HepG2 (cell line): Measurements from ENCODE around the gene DPH7. TPM values are rescaled to one million over a fixed set of nuclear protein-coding genes. Genes with fewer than 3 reads are reported as not detected.
A peak's percentile ranks its signal among the peaks of the same experiment; 100 is the strongest.

Source experiments
- BCLAF1 ChIP-seq: fragments of 450-650 bp; IDR thresholded peaks from 2 replicates; pipeline ENCODE4 v1.6.1; 2017; ENCODE audit warnings: mild to moderate bottlenecking
- DMAP1 ChIP-seq: IDR thresholded peaks from 2 replicates; pipeline ENCODE4 v1.6.1; 2016
- DMTF1 ChIP-seq: sonication (generic); formaldehyde crosslinking; IDR thresholded peaks from 2 replicates; pipeline ENCODE4 v1.4.0; 2020; ENCODE audit warnings: mild to moderate bottlenecking, missing genetic modification reagents
- ELF3 ChIP-seq: IDR thresholded peaks from 2 replicates; pipeline ENCODE4 v1.6.1; 2016; ENCODE audit warnings: missing genetic modification reagents, missing compliant biosample characterization
- ESRRA ChIP-seq: sonication (generic); formaldehyde crosslinking; IDR thresholded peaks from 2 replicates; pipeline ENCODE4 v1.5.1; 2020; ENCODE audit warnings: mild to moderate bottlenecking, low read depth, missing genetic modification reagents
- HMG20B ChIP-seq: conservative IDR thresholded peaks from 2 replicates; pipeline ENCODE4 v1.6.1; 2016; ENCODE audit warnings: missing genetic modification reagents, missing compliant biosample characterization
- HNF4A ChIP-seq: sonication (generic); formaldehyde crosslinking; IDR thresholded peaks from 2 replicates; pipeline ENCODE4 v1.4.0; 2020; ENCODE audit warnings: missing genetic modification reagents
- MAFF ChIP-seq: IDR thresholded peaks from 2 replicates; pipeline ENCODE4 v1.6.1; 2011; ENCODE audit warnings: low read depth, low read length, improper control_type of control experiment
- MLXIP ChIP-seq: sonication (generic); formaldehyde crosslinking; IDR thresholded peaks from 2 replicates; pipeline ENCODE4 v1.9.0; 2021; ENCODE audit warnings: missing genetic modification reagents, borderline replicate concordance
- MTA3 ChIP-seq: sonication (generic); formaldehyde crosslinking; IDR thresholded peaks from 2 replicates; pipeline ENCODE4 v1.4.0; 2020; ENCODE audit warnings: missing genetic modification reagents
- NFE2 ChIP-seq: sonication (generic); formaldehyde crosslinking; IDR thresholded peaks from 2 replicates; pipeline ENCODE4 v1.4.0; 2020; ENCODE audit warnings: missing genetic modification reagents
- POGZ ChIP-seq: sonication (generic); formaldehyde crosslinking; IDR thresholded peaks from 2 replicates; pipeline ENCODE4 v1.4.0; 2020; ENCODE audit warnings: mild to moderate bottlenecking, missing genetic modification reagents
- SOX5 ChIP-seq: IDR thresholded peaks from 2 replicates; pipeline ENCODE4 v1.6.1; 2016; ENCODE audit warnings: borderline replicate concordance
- TMF1 ChIP-seq: sonication (generic); formaldehyde crosslinking; IDR thresholded peaks from 2 replicates; pipeline ENCODE4 v1.8.1; 2022; ENCODE audit warnings: low read depth, missing genetic modification reagents
- UBTF ChIP-seq: sonication (generic); formaldehyde crosslinking; IDR thresholded peaks from 2 replicates; pipeline ENCODE4 v1.4.0; 2020; ENCODE audit warnings: mild to moderate bottlenecking, missing genetic modification reagents
- ZNF547 ChIP-seq: sonication (generic); formaldehyde crosslinking; IDR thresholded peaks from 2 replicates; pipeline ENCODE4 v1.5.1; 2020; ENCODE audit warnings: mild to moderate bottlenecking, missing genetic modification reagents
- ZNF572 ChIP-seq: sonication (generic); formaldehyde crosslinking; IDR thresholded peaks from 2 replicates; pipeline ENCODE4 v1.5.1; 2020; ENCODE audit warnings: mild to moderate bottlenecking, missing genetic modification reagents
- ZNF615 ChIP-seq: sonication (generic); formaldehyde crosslinking; IDR thresholded peaks from 2 replicates; pipeline ENCODE4 v1.5.0; 2020; ENCODE audit warnings: mild to moderate bottlenecking, missing genetic modification reagents, borderline replicate concordance
- ZNF772 ChIP-seq: sonication (generic); formaldehyde crosslinking; IDR thresholded peaks from 2 replicates; pipeline ENCODE4 v1.5.0; 2020; ENCODE audit warnings: mild to moderate bottlenecking, missing genetic modification reagents
- polyA plus RNA-seq, 8 experiments: library from polyadenylated mRNA; depleted of rRNA in 3 of 8; stranded (reverse) in 7 of 8; unstranded in 1 of 8; fragments of >200 nt; fragmentation: Illumina TruSeq in 4 of 8; extraction: Trizol in 4 of 8; gene quantifications; 2 replicates each; pipeline versions ENCODE4 v1.2.1 to v1.2.3, GENCODE V29; 2011 to 2016; ENCODE audit warnings: low read depth in 4 of 8, missing spikeins in 1 of 8, mixed read lengths in 1 of 8; ENCODE audit not compliant: insufficient read depth in 1 of 8
- total RNA-seq, 5 experiments: library from RNA; depleted of rRNA; stranded (reverse); fragments of >200 nt; fragmentation: Illumina TruSeq; extraction: Trizol; gene quantifications; 2 replicates each; pipeline ENCODE4 v1.2.3, GENCODE V29; 2016; ENCODE audit warnings: low read depth in 1 of 5

The DPH7 gene
- total and polyA plus RNA-seq, 2 of the 13 experiments (the other 11 are each of a cell fraction or from before 2014, with no cell fraction given), result 27.6 to 31.6 TPM

- TF ChIP-seq ZNF772 (CRISPR knock-in tag) (peak; percentile 90; the same call in 1 of the 2 replicates), ZNF572 (CRISPR knock-in tag) (no peak), POGZ (peak; percentile 81), HNF4A (CRISPR knock-in tag) (no peak), BCLAF1 (no peak), DMTF1 (CRISPR knock-in tag) (no peak), NFE2 (no peak), MTA3 (CRISPR knock-in tag) (no peak), ESRRA (CRISPR knock-in tag) (peak; percentile 59; the same call in 1 of the 2 replicates), UBTF (CRISPR knock-in tag) (peak; percentile 97), MAFF (no peak), DMAP1 (CRISPR knock-in tag) (peak; percentile 77), SOX5 (CRISPR knock-in tag) (no peak), ZNF615 (CRISPR knock-in tag) (no peak), ZNF547 (peak; percentile 82), MLXIP (peak; percentile 36; the same call in 1 of the 2 replicates), TMF1 (no peak), HMG20B (CRISPR knock-in tag) (no peak), ELF3 (CRISPR knock-in tag) (peak; percentile 66)
These were observed at the start of gene DPH7 (continued) for GRCh38 chr9:137578518-137579258.
